Coronary artery (tissue), 2 donors: ENCODE measurements around the gene SLC17A9.

ENCODE experiments used
- DNase-seq: peaks from one replicate; pipeline ENCODE4 v3.0.0-alpha.2; 2017; ENCODE audit warnings: low spot score
- H3K27ac ChIP-seq, 2 donors: fragments of 200-600 bp; sonication (generic); one replicate each; pipeline ENCODE4 v1.5.1; 2016 to 2019
- H3K4me3 ChIP-seq: fragments of 200-600 bp; sonication (generic); 2 replicates; pipeline ENCODE4 v1.5.1; 2016; ENCODE audit warnings: mild to moderate bottlenecking, moderate library complexity
- TF ChIP-seq, protein P1 (sequence below): fragments of 200-600 bp; sonication (generic); IDR thresholded peaks from one replicate; pipeline ENCODE4 v1.5.1; 2019; ENCODE audit warnings: antibody characterized with exemption

The SLC17A9 gene

GRCh38 chr20:62967149-62967501 lies 14.6 kb downstream of the SLC17A9 start:
- H3K27ac ChIP-seq: no peak overlapping the region
- TF ChIP-seq, protein P1, sequence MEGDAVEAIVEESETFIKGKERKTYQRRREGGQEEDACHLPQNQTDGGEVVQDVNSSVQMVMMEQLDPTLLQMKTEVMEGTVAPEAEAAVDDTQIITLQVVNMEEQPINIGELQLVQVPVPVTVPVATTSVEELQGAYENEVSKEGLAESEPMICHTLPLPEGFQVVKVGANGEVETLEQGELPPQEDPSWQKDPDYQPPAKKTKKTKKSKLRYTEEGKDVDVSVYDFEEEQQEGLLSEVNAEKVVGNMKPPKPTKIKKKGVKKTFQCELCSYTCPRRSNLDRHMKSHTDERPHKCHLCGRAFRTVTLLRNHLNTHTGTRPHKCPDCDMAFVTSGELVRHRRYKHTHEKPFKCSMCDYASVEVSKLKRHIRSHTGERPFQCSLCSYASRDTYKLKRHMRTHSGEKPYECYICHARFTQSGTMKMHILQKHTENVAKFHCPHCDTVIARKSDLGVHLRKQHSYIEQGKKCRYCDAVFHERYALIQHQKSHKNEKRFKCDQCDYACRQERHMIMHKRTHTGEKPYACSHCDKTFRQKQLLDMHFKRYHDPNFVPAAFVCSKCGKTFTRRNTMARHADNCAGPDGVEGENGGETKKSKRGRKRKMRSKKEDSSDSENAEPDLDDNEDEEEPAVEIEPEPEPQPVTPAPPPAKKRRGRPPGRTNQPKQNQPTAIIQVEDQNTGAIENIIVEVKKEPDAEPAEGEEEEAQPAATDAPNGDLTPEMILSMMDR: no peak

DNA sequence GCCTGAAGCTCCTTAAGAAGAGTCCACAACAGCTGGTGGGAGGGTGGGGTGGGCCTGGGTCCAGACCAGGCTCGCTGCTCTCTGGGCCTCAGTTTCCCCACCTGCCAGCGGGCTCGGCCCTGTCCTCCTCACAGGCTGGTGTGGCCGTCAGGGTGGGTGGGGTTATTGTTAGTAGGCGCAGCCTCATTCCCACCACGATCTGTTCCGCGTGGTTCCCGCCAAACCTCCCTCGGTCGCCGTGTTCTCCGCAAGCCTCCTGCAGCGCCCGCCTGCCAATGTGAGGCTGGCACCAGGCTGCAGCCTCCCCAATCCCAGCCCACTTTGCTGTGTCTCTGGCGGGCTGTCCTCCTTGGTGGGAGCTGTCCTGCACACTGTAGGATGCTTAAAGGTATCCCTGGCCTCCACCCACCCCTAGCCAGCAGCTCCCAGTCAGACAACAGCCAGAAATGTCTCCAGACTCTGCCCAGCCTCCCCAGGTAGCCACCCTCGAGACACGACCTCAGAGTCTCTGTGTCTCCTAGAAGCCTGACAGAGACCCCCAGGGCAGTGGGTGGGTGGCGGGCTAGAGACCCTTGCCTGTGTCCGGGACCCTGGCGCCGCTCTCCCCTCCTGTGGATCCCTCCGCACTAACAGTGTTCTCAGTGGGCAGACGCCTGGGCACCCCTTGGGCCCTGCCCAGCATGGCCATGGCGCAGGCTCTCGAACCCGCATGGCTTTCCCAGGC lies 15.3 kb downstream of the SLC17A9 start:
- TF ChIP-seq, protein P1: no peak
- Histone ChIP-seq H3K27ac (no peak overlapping the region), H3K4me3 (no peak overlapping the region)
- no peak for DNase-seq

More at GRCh38 chr20:62967149-62967501, 14.6 kb downstream of the SLC17A9 start:
- H3K4me3 ChIP-seq: no peak overlapping the region
- no peak for DNase-seq

DNA sequence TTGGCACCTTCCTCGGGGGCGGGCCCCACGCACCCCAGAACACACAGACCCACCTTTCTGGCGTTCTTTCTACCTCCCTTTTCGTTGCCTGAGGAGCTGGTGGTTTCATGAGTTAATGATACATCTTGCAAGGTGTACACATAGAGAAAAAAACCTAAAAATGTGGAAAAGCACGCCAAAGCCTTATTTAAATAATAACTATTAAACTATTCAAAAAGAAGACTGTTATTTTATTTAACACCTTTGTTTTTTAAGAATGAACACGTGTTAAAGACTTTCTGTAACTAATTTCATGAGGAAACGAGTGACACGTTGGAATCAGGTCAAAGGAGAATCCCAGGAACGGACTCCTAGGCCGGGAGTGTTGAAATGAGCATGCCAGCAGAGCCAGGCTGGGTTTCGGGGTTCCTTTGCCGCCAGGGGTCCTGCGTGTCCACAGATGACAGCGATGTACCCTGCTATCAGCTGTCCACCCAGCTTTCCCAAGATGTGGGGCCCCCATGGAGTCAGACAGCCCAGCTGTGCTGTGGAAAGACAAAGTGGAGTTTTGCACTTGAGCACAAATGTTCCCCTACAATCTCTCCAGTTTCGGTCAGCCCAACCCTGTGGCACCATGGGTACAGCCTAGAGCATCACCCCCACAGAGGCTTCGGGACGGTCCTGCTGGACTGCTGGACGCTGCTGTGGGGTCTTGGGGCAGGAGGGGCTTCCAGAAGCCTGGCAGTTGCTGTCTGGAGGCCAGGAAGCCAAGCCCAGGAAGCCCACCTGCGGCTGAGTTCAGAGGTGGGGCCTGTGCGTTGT lies 16.1 kb downstream of the SLC17A9 start:
- Histone ChIP-seq H3K4me3 (no peak overlapping the region), H3K27ac (no peak overlapping the region)
- DNase-seq: no peak
- TF ChIP-seq, protein P1: no peak

DNA sequence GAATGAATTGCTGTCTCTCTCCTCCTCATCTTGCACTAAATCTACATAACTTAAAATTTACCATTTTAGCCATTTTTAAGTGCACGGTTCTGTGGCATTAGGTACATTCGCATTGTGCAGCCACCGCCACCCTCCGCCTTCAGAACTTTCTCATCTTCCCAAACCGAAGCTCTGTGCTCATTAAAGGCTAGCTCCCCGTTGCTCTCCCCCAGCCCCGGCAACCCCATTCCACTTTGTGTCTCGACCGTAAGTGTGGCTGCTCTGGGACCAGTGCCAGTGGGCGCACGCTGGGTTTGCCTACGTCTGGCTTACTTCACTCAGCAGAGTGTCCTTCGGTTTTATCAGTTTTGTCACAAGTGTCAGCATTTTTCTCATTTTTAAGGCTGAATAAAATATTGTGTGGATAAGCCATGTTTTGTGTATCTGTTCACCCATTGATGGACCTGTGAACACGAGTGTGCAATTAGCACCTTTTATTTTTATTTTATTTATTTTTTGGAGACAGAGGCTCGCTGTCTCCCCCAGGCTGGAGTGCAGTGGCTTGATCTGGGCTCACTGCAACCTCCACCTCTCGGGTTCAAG lies 16.8 kb downstream of the SLC17A9 start:
- TF ChIP-seq, protein P1: no peak
- no peak for DNase-seq
- Histone ChIP-seq H3K4me3 (no peak overlapping the region), H3K27ac (no peak overlapping the region)

DNA sequence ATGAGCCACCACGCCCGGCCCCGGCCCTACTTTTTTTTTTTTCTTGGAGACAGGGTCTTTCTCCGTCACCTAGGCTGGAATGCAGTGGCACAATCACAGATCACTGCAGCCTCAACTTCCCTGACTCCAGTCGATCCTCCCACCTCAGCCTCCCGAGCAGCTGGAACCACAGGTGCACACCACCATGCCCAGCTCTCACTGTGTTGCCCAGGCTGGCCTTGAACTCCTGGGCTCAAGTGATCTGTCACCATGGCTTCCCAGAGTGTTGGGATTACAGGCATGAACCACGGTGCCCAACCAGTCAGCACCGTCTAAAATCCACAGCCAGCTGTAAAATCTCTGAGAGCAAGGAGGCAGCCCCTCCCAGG lies 17.4 kb downstream of the SLC17A9 start:
- TF ChIP-seq, protein P1: no peak
- no peak overlapping the region for H3K4me3 ChIP-seq
- no peak for DNase-seq
- H3K27ac ChIP-seq: no peak overlapping the region

GRCh38 chr20:62970307-62971210 lies 18.1 kb downstream of the SLC17A9 start:
- H3K4me3 ChIP-seq: no peak overlapping the region
- DNase-seq: no peak
- H3K27ac ChIP-seq: no peak overlapping the region
- TF ChIP-seq, protein P1: no peak
